Body of pancreas (tissue), 4 donors: ENCODE results near the gene HDAC1.

Experiments used
- POLR2A ChIP-seq, 3 donors: fragments of 450-650 bp; IDR thresholded peaks; one replicate each; pipeline ENCODE4 v1.6.1; 2016; ENCODE audit warnings: antibody characterized with exemption in 3 of 3, mild to moderate bottlenecking in 2 of 3
- TF ChIP-seq, protein P1 (sequence below), 7 experiments: fragments of 450-650 bp in 4 of 7; fragments of 200-600 bp in 3 of 7; sonication (generic) in 3 of 7; IDR thresholded peaks; one replicate each; pipeline ENCODE4 v1.5.1; 2016 to 2019; ENCODE audit warnings: antibody characterized with exemption in 7 of 7

DNA sequence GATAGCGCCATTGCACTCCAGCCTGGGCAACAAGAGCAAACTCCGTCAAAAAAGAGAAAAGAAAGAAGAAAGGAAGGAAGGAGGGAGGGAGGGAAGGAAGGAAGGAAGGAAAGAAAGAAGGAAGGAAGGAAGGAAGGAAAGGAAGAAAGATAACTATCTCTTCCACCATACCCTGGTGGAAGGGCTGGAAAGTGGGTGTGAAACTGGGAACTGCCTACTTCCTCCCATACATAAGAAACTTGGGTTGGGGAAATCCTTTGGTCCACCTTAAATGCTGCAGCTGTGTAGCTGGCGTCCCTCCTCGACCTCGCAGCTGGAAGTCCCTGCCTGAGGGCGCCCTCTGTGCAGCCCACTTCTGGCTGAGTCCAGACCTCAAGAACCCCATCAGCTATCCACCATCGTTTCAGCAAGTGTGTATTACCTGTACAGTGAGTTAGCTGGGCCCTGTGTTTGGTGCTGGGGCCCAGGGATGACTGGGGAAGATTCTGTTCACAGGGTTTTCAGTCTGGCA is 49.5 kb upstream of the HDAC1 start:
- TF ChIP-seq, protein P1, sequence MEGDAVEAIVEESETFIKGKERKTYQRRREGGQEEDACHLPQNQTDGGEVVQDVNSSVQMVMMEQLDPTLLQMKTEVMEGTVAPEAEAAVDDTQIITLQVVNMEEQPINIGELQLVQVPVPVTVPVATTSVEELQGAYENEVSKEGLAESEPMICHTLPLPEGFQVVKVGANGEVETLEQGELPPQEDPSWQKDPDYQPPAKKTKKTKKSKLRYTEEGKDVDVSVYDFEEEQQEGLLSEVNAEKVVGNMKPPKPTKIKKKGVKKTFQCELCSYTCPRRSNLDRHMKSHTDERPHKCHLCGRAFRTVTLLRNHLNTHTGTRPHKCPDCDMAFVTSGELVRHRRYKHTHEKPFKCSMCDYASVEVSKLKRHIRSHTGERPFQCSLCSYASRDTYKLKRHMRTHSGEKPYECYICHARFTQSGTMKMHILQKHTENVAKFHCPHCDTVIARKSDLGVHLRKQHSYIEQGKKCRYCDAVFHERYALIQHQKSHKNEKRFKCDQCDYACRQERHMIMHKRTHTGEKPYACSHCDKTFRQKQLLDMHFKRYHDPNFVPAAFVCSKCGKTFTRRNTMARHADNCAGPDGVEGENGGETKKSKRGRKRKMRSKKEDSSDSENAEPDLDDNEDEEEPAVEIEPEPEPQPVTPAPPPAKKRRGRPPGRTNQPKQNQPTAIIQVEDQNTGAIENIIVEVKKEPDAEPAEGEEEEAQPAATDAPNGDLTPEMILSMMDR (IDR thresholded peaks at IDR 0.05): no peak
- no peak for TF ChIP-seq POLR2A (IDR thresholded peaks at IDR 0.05)
